Transverse colon (tissue), 4 donors: ENCODE measurements around the gene HBS1L.

Experiments
- CTCF ChIP-seq, 5 experiments: fragments of 200-600 bp in 3 of 5; fragments of 450-650 bp in 2 of 5; sonication (generic) in 3 of 5; IDR thresholded peaks; 1 replicate in 2 of 5; 2 replicates in 3 of 5; pipeline ENCODE4 v1.5.1; 2016 to 2017; ENCODE audit warnings: antibody characterized with exemption in 5 of 5, inconsistent platforms in 3 of 5, mild to moderate bottlenecking in 2 of 5, moderate library complexity in 1 of 5
- EP300 ChIP-seq: sonication (generic); formaldehyde crosslinking; IDR thresholded peaks from one replicate; pipeline ENCODE4 v1.6.1; 2017; ENCODE audit warnings: antibody characterized with exemption, low read depth
- POLR2A ChIP-seq: fragments of 450-650 bp; IDR thresholded peaks from one replicate; pipeline ENCODE4 v1.6.1; 2016; ENCODE audit warnings: antibody characterized with exemption, mild to moderate bottlenecking, moderate library complexity
- POLR2AphosphoS5 ChIP-seq, 3 donors: sonication (generic); formaldehyde crosslinking; IDR thresholded peaks; one replicate each; pipeline ENCODE4 v1.6.1; 2016; ENCODE audit warnings: antibody characterized with exemption in 3 of 3

- TF ChIP-seq POLR2A = no peak
- no peak for TF ChIP-seq POLR2AphosphoS5 (IDR thresholded peaks at IDR 0.05)
- TF ChIP-seq CTCF (IDR thresholded peaks at IDR 0.05) = no peak
- no peak for TF ChIP-seq EP300
These were observed 115.7 kb downstream of the HBS1L start for GRCh38 chr6:134938896-134939295.
